A549 treated with GW870086 at 1 μM for 4 hours (cell line): Measurements from ENCODE around the gene CHD9. TPM values are rescaled to one million over a fixed set of nuclear protein-coding genes. Genes with fewer than 3 reads are reported as not detected.

Source experiments
- total RNA-seq: library from RNA; stranded (reverse); fragments of 200-300 nt; extraction: Qiagen RNA extraction; gene quantifications from 5 replicates; pipeline ENCODE4 v1.2.3, GENCODE V29; 2022; ENCODE audit warnings: low read depth

The CHD9 gene
- total RNA-seq, result 13.3 to 20.6 TPM (median 19.0 TPM) in 5 replicates

GRCh38 chr16:53054670-53055485 lies at the start of gene CHD9:
CHD9 (plus strand) TSS chr16:53054991; CDS start chr16:53156090, 101,099 bp downstream.

GRCh38 chr16:53052519-53053501 lies 2.0 kb upstream of the CHD9 start, which contains the start of gene CHD9NB:
CHD9NB (minus strand) TSS chr16:53052897; CDS start chr16:53044158, 8,739 bp downstream.

Other genes starting within 250 kb of the CHD9 start
- 0.88 to 1.6 TPM (median 1.0 TPM) in 5 replicates for gene CHD9NB, start 2.1 kb upstream of the CHD9 start, total RNA-seq